AG09319 (cell line): ENCODE data around the gene KIAA1958.

Experiments used
- DNase-seq: peaks from one replicate; pipeline ENCODE4 v3.0.0-alpha.2; 2010; ENCODE audit warnings: low read depth; ENCODE audit errors: extremely low read depth
- CTCF ChIP-seq: IDR thresholded peaks from 2 replicates; pipeline ENCODE4 v1.5.1; 2011; ENCODE audit warnings: low read depth, mild to moderate bottlenecking, inconsistent platforms, low read length, moderate library complexity

Gene KIAA1958

GRCh38 chr9:112629671-112630485 lies 143.3 kb downstream of the KIAA1958 start:
- DNase-seq = no peak
- no peak for TF ChIP-seq CTCF

GRCh38 chr9:112631313-112632070 lies 144.9 kb downstream of the KIAA1958 start:
- no peak for DNase-seq
- TF ChIP-seq CTCF = no peak

- TF ChIP-seq CTCF = no peak
- DNase-seq = no peak
Measured at GRCh38 chr9:112640311-112640710, 153.7 kb downstream of the KIAA1958 start.

- TF ChIP-seq CTCF = no peak
- DNase-seq = no peak
Measured at GRCh38 chr9:112642126-112642525, 155.5 kb downstream of the KIAA1958 start.

GRCh38 chr9:112647596-112647995 lies 161.0 kb downstream of the KIAA1958 start:
- no peak for TF ChIP-seq CTCF
- no peak for DNase-seq

- DNase-seq = no peak
- no peak for TF ChIP-seq CTCF
Measured at GRCh38 chr9:112648624-112649023, 162.0 kb downstream of the KIAA1958 start.

- no peak for DNase-seq
- no peak for TF ChIP-seq CTCF
Measured at GRCh38 chr9:112654282-112654681, 167.7 kb downstream of the KIAA1958 start.
